Occipital lobe (tissue), 2 donors: ENCODE results near the gene TRIM63. TPM values are rescaled to one million over a fixed set of nuclear protein-coding genes. Genes with fewer than 3 reads are reported as not detected.

Experiments
- DNase-seq: peaks from one replicate; lab custom pipeline; 2025; lab: John Stamatoyannopoulos, UW
- total RNA-seq: library from RNA; depleted of rRNA; stranded (reverse); fragments of >200 nt; gene quantifications from one replicate; pipeline ENCODE4 v1.2.3, GENCODE V29; 2014

Gene TRIM63
- total RNA-seq, 1 donor from 2014 or later = 0.16 TPM

- DNase-seq = no peak
These were observed 17.4 kb upstream of the TRIM63 start for GRCh38 chr1:26084844-26085243.

- DNase-seq = no peak
These were observed 16.7 kb upstream of the TRIM63 start for GRCh38 chr1:26084091-26084561.

GRCh38 chr1:26083208-26083607, 15.8 kb upstream of the TRIM63 start:
- no peak for DNase-seq

GRCh38 chr1:26082020-26082350, 14.6 kb upstream of the TRIM63 start:
- DNase-seq = no peak

- no peak for DNase-seq
These were observed 14.0 kb upstream of the TRIM63 start for GRCh38 chr1:26081267-26082019.

GRCh38 chr1:26079960-26080814, 12.8 kb upstream of the TRIM63 start:
- DNase-seq = no peak

GRCh38 chr1:26079178-26079563, 11.7 kb upstream of the TRIM63 start:
- DNase-seq = no peak

- no peak for DNase-seq
These were observed 11.1 kb upstream of the TRIM63 start for GRCh38 chr1:26078286-26079177.

- DNase-seq = no peak
These were observed 10.1 kb upstream of the TRIM63 start for GRCh38 chr1:26077524-26077923.

- DNase-seq = no peak
These were observed 8.2 kb upstream of the TRIM63 start for GRCh38 chr1:26075421-26076144.

GRCh38 chr1:26072305-26072704, 4.9 kb upstream of the TRIM63 start:
- no peak for DNase-seq

GRCh38 chr1:26070963-26071342, 3.5 kb upstream of the TRIM63 start:
- no peak for DNase-seq

GRCh38 chr1:26070296-26070962, 3.0 kb upstream of the TRIM63 start:
- no peak for DNase-seq

- DNase-seq = no peak
These were observed 2.5 kb upstream of the TRIM63 start for GRCh38 chr1:26069941-26070295.

GRCh38 chr1:26066857-26067256, 573 bp downstream of the TRIM63 start:
- no peak for DNase-seq

- no peak for DNase-seq
These were observed 1.3 kb downstream of the TRIM63 start for GRCh38 chr1:26066160-26066559.

GRCh38 chr1:26064553-26064952, 2.9 kb downstream of the TRIM63 start:
- DNase-seq = no peak

- no peak for DNase-seq
These were observed 6.4 kb downstream of the TRIM63 start for GRCh38 chr1:26060832-26061574.

GRCh38 chr1:26059906-26060305, 7.5 kb downstream of the TRIM63 start:
- no peak for DNase-seq

GRCh38 chr1:26058052-26058595, 9.3 kb downstream of the TRIM63 start:
- DNase-seq = no peak
